HCT116 (cell line): ENCODE results near the gene HSPA12B. TPM values are rescaled to one million over a fixed set of nuclear protein-coding genes. Genes with fewer than 3 reads are reported as not detected.

Source experiments
- ATAC-seq: fragments of 200-7000 bp; cut with Tn5 transposase; 2 replicates; pipeline ENCODE4 v1.9.1; 2020; ENCODE audit warnings: mild to moderate bottlenecking, moderate library complexity
- BruUV-seq: library from RNA; stranded (reverse); fragments of 400-500 nt; replicated peaks from 2 replicates; lab custom pipeline; 2021; lab: Mats Ljungman, UMichigan
- CTCF ChIA-PET: fragments of 300-600 bp; sonication (Branson Sonifier 250); formaldehyde crosslinking; loops from one replicate; lab custom pipeline; 2021; ENCODE audit warnings: antibody characterized with exemption; lab: Charles Lee
- POLR2A ChIA-PET: fragments of 300-600, 350-600 bp; sonication (Branson Sonifier 250); formaldehyde crosslinking; loops from one replicate; lab custom pipeline; 2021; ENCODE audit warnings: antibody characterized with exemption; lab: Charles Lee
- RAD21 ChIA-PET, 2 experiments: fragments of 300-600 bp; sonication (Branson Sonifier 250); formaldehyde crosslinking; loops; one replicate each; lab custom pipeline; 2023; ENCODE audit warnings: low total read pairs in 2 of 2; ENCODE audit not compliant: uncharacterized antibody in 2 of 2, unreplicated experiment in 2 of 2, low non-redundant PET in 1 of 2; lab: Charles Lee
- DNase-seq: peaks from one replicate; pipeline ENCODE4 v3.0.0-alpha.2; 2010; ENCODE audit warnings: low read depth, low spot score
- H2AFZ ChIP-seq: fragments of 200-600 bp; shearing (Covaris generic), sonication (generic); 2 replicates; pipeline ENCODE4 v1.6.1; 2017; ENCODE audit warnings: low read depth, mixed run types, mixed read lengths, antibody characterized with exemption, low read length; ENCODE audit not compliant: poor library complexity, severe bottlenecking
- H3K27ac ChIP-seq: 2 replicates; pipeline ENCODE4 v1.5.1; 2012; ENCODE audit warnings: low read depth, low read length
- H3K27me3 ChIP-seq: fragments of 200-600 bp; sonication (generic); 2 replicates; pipeline ENCODE4 v1.6.1; 2016; ENCODE audit warnings: mixed run types, low read length, mixed read lengths; ENCODE audit not compliant: insufficient read depth
- H3K36me3 ChIP-seq, 2 experiments: fragments of 200-500 bp in 1 of 2; fragments of 200-600 bp in 1 of 2; sonication (Bioruptor generic) in 1 of 2; sonication (generic) in 1 of 2; 2 replicates each; pipeline versions ENCODE4 v1.5.1 to v1.6.1; 2014 to 2016; ENCODE audit warnings: low read length in 2 of 2, inconsistent platforms in 1 of 2, mixed read lengths in 1 of 2, mixed run types in 1 of 2; ENCODE audit not compliant: insufficient read depth in 2 of 2, control insufficient read depth in 1 of 2
- H3K4me1 ChIP-seq, 2 experiments: fragments of 200-600 bp in 1 of 2; sonication (generic) in 1 of 2; 2 replicates each; pipeline versions ENCODE4 v1.5.1 to v1.6.1; 2012 to 2017; ENCODE audit warnings: low read length in 2 of 2, inconsistent platforms in 1 of 2, mild to moderate bottlenecking in 1 of 2, mixed read lengths in 1 of 2, mixed run types in 1 of 2, moderate library complexity in 1 of 2; ENCODE audit not compliant: insufficient read depth in 2 of 2, control insufficient read depth in 1 of 2
- H3K4me2 ChIP-seq: fragments of 200-600 bp; sonication (generic); 2 replicates; pipeline ENCODE4 v1.6.1; 2017; ENCODE audit warnings: mixed run types, low read length, mixed read lengths
- H3K4me3 ChIP-seq, 2 experiments: fragments of 200-600 bp in 1 of 2; sonication (generic) in 1 of 2; replicated peaks in 1 of 2; 2 replicates each; pipeline ENCODE4 v1.5.1; 2011 to 2016; ENCODE audit warnings: low read length in 2 of 2, control low read depth in 1 of 2, low read depth in 1 of 2, mild to moderate bottlenecking in 1 of 2, mixed read lengths in 1 of 2, mixed run types in 1 of 2
- H3K79me2 ChIP-seq: fragments of 200-600 bp; sonication (generic); 2 replicates; pipeline ENCODE4 v1.6.1; 2017; ENCODE audit warnings: mild to moderate bottlenecking, mixed run types, low read length, moderate library complexity, mixed read lengths; ENCODE audit not compliant: insufficient read depth
- H3K9ac ChIP-seq: fragments of 200-600 bp; sonication (generic); 2 replicates; pipeline ENCODE4 v1.6.1; 2016; ENCODE audit warnings: low read length, mixed read lengths
- H3K9me2 ChIP-seq: fragments of 200-600 bp; sonication (generic), shearing (Covaris generic); 2 replicates; pipeline ENCODE4 v1.6.1; 2017; ENCODE audit warnings: mixed run types, mild to moderate bottlenecking, moderate library complexity; ENCODE audit not compliant: insufficient read depth
- H3K9me3 ChIP-seq, 2 experiments: fragments of 200-500 bp in 1 of 2; fragments of 200-600 bp in 1 of 2; sonication (Bioruptor generic) in 1 of 2; sonication (generic) in 1 of 2; 2 replicates each; pipeline ENCODE4 v1.6.1; 2014 to 2017; ENCODE audit warnings: low read length in 2 of 2, mixed read lengths in 2 of 2, inconsistent platforms in 1 of 2, low read depth in 1 of 2, mild to moderate bottlenecking in 1 of 2, mixed run types in 1 of 2, moderate library complexity in 1 of 2; ENCODE audit not compliant: control insufficient read depth in 1 of 2, insufficient read depth in 1 of 2
- H4K20me1 ChIP-seq: fragments of 200-600 bp; sonication (generic), shearing (Covaris generic); 2 replicates; pipeline ENCODE4 v1.6.1; 2017; ENCODE audit warnings: mixed run types, mild to moderate bottlenecking, moderate library complexity; ENCODE audit not compliant: insufficient read depth
- CBX3 ChIP-seq: IDR thresholded peaks from 2 replicates; pipeline ENCODE4 v1.6.1; 2012; ENCODE audit warnings: low read depth
- CEBPB ChIP-seq: IDR thresholded peaks from 2 replicates; pipeline ENCODE4 v1.6.1; 2012; ENCODE audit warnings: low read depth
- EGR1 ChIP-seq: IDR thresholded peaks from 2 replicates; pipeline ENCODE4 v1.6.1; 2012; ENCODE audit warnings: low read depth
- ELF1 ChIP-seq: IDR thresholded peaks from 2 replicates; pipeline ENCODE4 v1.6.1; 2012; ENCODE audit warnings: low read depth, borderline replicate concordance
- EZH2 ChIP-seq: fragments of 200-600 bp; sonication (generic); IDR thresholded peaks from 2 replicates; pipeline ENCODE4 v1.6.1; 2017; ENCODE audit warnings: antibody characterized with exemption, mixed run types
- FOSL1 ChIP-seq: IDR thresholded peaks from 2 replicates; pipeline ENCODE4 v1.6.1; 2012; ENCODE audit warnings: low read depth
- POLR2A ChIP-seq: IDR thresholded peaks from 2 replicates; pipeline ENCODE4 v1.7.0; 2011; ENCODE audit warnings: borderline replicate concordance; ENCODE audit not compliant: insufficient read depth, insufficient read length; ENCODE audit errors: extremely low read depth
- POLR2AphosphoS5 ChIP-seq: IDR thresholded peaks from 2 replicates; pipeline ENCODE4 v1.6.1; 2011; ENCODE audit warnings: mild to moderate bottlenecking, low read depth, low read length, moderate library complexity
- SP1 ChIP-seq: IDR thresholded peaks from 2 replicates; pipeline ENCODE4 v1.6.1; 2012; ENCODE audit warnings: low read depth
- YY1 ChIP-seq: IDR thresholded peaks from 2 replicates; pipeline ENCODE4 v1.6.1; 2011; ENCODE audit warnings: low read length, low read depth, moderate library complexity, mild to moderate bottlenecking; ENCODE audit not compliant: insufficient replicate concordance; ENCODE audit errors: extremely low read depth
- ZFX ChIP-seq: fragments of 450-650 bp; IDR thresholded peaks from 2 replicates; pipeline ENCODE4 v1.6.1; 2017
- ZNF274 ChIP-seq: fragments of 200-500 bp; sonication (Bioruptor generic); IDR thresholded peaks from 2 replicates; pipeline ENCODE4 v1.6.1; 2014; ENCODE audit warnings: mild to moderate bottlenecking, low read depth, low read length, inconsistent platforms
- intact Hi-C: fragments of 100-400 bp; cut with micrococcal nuclease; formaldehyde crosslinking; loops from 2 replicates; pipeline ENCODE4 v1.10.0; 2022
- total RNA-seq: library from RNA; stranded (reverse); gene quantifications from one replicate; pipeline ENCODE4 v1.2.1, GENCODE V29; 2021; ENCODE audit not compliant: unreplicated experiment
- TF ChIP-seq, protein P1 (sequence below), 3 experiments: fragments of 200-600 bp in 1 of 3; sonication (generic) in 1 of 3; IDR thresholded peaks in 2 of 3; conservative IDR thresholded peaks in 1 of 3; 2 replicates each; pipeline ENCODE4 v1.5.1; 2012 to 2017; ENCODE audit warnings: low read depth in 2 of 3, low read length in 2 of 3, antibody characterized with exemption in 1 of 3, borderline replicate concordance in 1 of 3, control low read depth in 1 of 3, mild to moderate bottlenecking in 1 of 3, mixed read lengths in 1 of 3, mixed run types in 1 of 3, moderate library complexity in 1 of 3; ENCODE audit not compliant: insufficient read depth in 1 of 3

HSPA12B gene
- total RNA-seq, 1 experiment from 2014 or later = not detected

DNA sequence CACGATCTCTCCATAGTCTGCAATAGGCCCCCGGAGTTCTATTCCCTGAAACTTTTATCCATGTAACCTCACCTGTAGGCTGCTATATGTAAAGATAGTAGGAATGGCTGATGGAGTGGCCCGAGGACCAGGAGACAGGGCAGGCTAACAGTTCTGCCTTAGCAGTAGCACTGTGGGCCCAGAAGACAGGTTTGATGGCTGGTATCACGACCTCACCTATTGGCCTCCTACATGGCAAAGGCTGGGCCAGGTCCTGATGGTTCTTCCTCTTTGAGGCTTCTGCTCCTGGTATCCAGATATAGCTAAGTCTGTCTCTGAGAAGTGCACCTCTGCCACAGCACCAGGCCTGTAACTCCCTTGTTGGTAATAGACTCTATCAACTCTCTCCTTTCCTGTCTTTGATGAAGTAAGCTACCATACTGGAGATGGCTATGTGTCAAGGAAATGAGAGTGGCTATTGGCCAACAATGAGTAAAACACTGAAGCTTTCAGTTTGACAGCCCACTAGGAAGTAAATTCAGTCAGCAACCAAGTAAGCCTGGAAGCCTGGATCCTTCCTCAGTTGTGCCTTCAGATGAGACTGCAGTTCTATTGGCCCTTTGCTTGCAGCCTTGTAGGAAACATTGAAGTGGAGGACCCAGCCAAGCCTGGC lies 43.1 kb downstream of the HSPA12B start:
- ChIA-PET CTCF (no interaction called here), POLR2A (no interaction called here), RAD21 (no interaction called here)
- intact Hi-C loops = no loop called here
- DNase-seq (no peak), ATAC-seq (no peak)
- Histone ChIP-seq H3K4me2 (no peak overlapping the region), H3K27me3 (no peaks in the 10 kb centered on the region), H4K20me1 (no peaks in the 10 kb centered on the region), H3K4me1 (peaks cover 0 to under 1% of the 10 kb centered on the region in 2 experiments; a peak in 1 of 4 replicates), H3K79me2 (no peaks in the 10 kb centered on the region), H3K4me3 (no peak overlapping the region), H3K9me2 (no peaks in the 10 kb centered on the region), H3K36me3 (no peaks in the 10 kb centered on the region), H3K27ac (no peak overlapping the region), H3K9ac (no peak overlapping the region), H3K9me3 (peaks cover 0 to 4% of the 10 kb centered on the region in 2 experiments; a peak in 1 of 4 replicates), H2AFZ (no peak overlapping the region)
- TF ChIP-seq ELF1 (no peak), ZNF274 (no peak), YY1 (no peak), EZH2 (no peak), SP1 (no peak), POLR2A (no peak), FOSL1 (no peak), EGR1 (no peak), CBX3 (no peak), ZFX (no peak), POLR2AphosphoS5 (no peak), CEBPB (no peak)
- TF ChIP-seq, protein P1, sequence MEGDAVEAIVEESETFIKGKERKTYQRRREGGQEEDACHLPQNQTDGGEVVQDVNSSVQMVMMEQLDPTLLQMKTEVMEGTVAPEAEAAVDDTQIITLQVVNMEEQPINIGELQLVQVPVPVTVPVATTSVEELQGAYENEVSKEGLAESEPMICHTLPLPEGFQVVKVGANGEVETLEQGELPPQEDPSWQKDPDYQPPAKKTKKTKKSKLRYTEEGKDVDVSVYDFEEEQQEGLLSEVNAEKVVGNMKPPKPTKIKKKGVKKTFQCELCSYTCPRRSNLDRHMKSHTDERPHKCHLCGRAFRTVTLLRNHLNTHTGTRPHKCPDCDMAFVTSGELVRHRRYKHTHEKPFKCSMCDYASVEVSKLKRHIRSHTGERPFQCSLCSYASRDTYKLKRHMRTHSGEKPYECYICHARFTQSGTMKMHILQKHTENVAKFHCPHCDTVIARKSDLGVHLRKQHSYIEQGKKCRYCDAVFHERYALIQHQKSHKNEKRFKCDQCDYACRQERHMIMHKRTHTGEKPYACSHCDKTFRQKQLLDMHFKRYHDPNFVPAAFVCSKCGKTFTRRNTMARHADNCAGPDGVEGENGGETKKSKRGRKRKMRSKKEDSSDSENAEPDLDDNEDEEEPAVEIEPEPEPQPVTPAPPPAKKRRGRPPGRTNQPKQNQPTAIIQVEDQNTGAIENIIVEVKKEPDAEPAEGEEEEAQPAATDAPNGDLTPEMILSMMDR (IDR thresholded peaks at IDR 0.05 in 2 of 3, conservative IDR thresholded peaks at IDR 0.05 in 1 of 3; ENCODE audit: borderline replicate concordance in 1 of 3, insufficient read depth in 1 of 3, low read depth in 2 of 3, low read length in 2 of 3) = no peak
- BruUV-seq = no TSS peak
